ENCODE data around the gene SNRK. TPM values are rescaled to one million over a fixed set of nuclear protein-coding genes. Genes with fewer than 3 reads are reported as not detected.

The SNRK gene
- total RNA-seq, 1 donor from 2014 or later, result 21.3 TPM

DNA sequence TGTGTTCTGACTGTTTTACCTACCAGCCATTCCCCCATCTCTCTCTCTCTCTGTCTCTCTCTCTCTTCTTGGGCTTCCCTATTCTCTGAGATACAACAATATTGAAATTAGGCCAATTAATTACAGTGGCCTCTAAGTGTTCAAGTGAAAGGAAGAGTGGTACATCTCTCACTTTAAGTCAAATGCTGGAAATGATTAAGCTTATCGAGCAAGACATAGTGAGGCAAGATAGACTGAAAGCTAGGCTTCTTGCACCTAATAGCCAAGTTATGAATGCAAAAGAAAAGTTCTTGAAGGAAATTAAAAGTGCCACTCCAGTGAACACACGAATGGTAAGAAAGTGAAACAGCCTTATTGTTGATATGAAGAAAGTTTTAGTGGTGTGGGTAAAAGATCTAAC is 21.3 kb downstream of the SNRK start:
- H3K27ac Mint-ChIP-seq (ENCODE audit: unreplicated experiment), result no peak overlapping the region
- H3K36me3 Mint-ChIP-seq (ENCODE audit: unreplicated experiment), result peaks cover 5% of the 10 kb centered on the region

DNA sequence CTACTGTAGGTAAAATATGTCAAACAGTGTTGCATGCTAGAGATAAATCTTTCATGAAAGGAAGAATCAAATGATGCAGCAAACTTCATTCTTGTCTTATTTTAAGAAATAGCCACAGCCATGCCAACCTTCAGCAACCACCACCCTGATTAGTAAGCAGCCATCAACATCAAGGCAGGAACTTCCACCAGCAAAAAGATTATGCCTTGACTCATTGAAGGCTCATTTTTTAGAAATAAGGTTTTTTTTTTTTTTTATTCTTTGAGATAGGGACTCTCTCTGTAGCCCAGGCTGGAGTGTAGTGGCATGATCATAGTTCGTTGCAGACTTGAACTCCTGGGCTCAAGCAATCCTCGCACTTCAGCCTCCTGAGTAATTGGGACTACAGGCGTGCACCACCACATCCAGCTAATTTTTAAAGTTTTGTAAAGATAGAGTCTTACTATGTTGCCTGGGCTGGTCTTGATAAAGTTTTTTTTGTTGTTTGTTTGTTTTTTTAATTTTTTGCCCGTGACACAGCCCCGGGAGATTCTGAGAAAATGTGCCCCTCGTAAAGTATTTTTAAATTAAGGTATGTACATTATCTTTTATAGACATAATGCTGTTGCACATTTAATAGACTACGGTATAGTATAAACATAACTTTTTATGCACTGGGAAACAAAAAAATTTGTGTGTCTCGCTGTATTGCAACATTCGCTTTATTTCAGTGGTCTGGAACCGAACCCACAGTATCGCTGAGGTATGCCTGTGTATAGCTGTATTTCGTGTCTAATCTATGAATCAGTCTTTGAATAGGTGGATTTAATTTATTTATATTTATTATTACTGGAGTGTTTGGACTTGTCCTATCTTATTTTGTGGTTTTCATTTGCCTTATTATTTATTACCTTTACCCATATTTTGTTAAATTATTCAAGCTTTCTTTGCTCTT is 23.3 kb downstream of the SNRK start:
- Mint-ChIP-seq H3K9me3 (ENCODE audit: unreplicated experiment) (no peaks in the 10 kb centered on the region), H3K4me1 (ENCODE audit: low read depth, unreplicated experiment) (no peaks in the 10 kb centered on the region), H3K36me3 (ENCODE audit: unreplicated experiment) (peaks cover 5% of the 10 kb centered on the region), H3K4me3 (ENCODE audit: unreplicated experiment) (no peak overlapping the region), H3K27ac (ENCODE audit: unreplicated experiment) (no peak overlapping the region), H3K27me3 (ENCODE audit: unreplicated experiment) (no peaks in the 10 kb centered on the region)
- no peak for DNase-seq
- TF ChIP-seq, protein P1, sequence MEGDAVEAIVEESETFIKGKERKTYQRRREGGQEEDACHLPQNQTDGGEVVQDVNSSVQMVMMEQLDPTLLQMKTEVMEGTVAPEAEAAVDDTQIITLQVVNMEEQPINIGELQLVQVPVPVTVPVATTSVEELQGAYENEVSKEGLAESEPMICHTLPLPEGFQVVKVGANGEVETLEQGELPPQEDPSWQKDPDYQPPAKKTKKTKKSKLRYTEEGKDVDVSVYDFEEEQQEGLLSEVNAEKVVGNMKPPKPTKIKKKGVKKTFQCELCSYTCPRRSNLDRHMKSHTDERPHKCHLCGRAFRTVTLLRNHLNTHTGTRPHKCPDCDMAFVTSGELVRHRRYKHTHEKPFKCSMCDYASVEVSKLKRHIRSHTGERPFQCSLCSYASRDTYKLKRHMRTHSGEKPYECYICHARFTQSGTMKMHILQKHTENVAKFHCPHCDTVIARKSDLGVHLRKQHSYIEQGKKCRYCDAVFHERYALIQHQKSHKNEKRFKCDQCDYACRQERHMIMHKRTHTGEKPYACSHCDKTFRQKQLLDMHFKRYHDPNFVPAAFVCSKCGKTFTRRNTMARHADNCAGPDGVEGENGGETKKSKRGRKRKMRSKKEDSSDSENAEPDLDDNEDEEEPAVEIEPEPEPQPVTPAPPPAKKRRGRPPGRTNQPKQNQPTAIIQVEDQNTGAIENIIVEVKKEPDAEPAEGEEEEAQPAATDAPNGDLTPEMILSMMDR (IDR thresholded peaks at IDR 0.05; ENCODE audit: partially characterized antibody, unreplicated experiment), result no peak

More for the DNA sequence above, 21.3 kb downstream of the SNRK start:
- Mint-ChIP-seq H3K27me3 (ENCODE audit: unreplicated experiment) (no peaks in the 10 kb centered on the region), H3K4me3 (ENCODE audit: unreplicated experiment) (no peak overlapping the region), H3K4me1 (ENCODE audit: low read depth, unreplicated experiment) (no peaks in the 10 kb centered on the region), H3K9me3 (ENCODE audit: unreplicated experiment) (no peaks in the 10 kb centered on the region)
- TF ChIP-seq, protein P1 (IDR thresholded peaks at IDR 0.05; ENCODE audit: partially characterized antibody, unreplicated experiment), result no peak
- no peak for DNase-seq

DNA sequence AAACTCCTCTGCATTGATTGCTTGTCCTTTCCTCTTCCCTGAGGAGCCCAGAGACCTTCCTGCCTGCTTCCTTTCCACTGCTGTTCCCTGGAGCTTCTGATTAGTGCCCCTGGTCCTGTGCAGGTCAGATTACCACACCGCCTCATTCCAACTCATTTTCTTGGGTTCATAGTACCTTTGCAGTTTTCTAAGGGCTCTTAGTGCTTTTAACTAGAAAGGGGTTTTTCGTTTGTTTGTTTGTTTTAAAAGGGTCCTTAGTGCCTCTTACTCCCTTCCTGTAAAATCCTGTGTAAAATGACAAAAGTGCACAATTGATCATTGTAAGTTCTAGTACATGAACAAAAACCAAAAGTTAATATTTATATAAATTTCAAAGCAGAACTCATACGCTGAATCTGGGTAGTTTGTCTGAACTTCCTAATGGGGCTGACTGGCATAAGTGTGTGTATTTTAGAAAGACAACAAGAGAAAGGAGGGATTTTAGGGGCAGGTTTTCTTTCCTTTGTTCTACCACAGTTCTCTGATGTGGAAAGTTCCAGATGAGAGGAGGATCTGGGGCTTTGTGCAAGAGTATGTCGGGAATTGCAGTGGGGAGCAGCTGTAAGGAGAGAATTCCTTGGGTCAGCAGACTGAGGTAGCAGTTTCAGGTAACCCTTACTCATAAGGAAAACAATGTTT is 30.6 kb downstream of the SNRK start:
- TF ChIP-seq, protein P1 (IDR thresholded peaks at IDR 0.05; ENCODE audit: partially characterized antibody, unreplicated experiment), result no peak
- Mint-ChIP-seq H3K27ac (ENCODE audit: unreplicated experiment) (no peak overlapping the region), H3K4me1 (ENCODE audit: low read depth, unreplicated experiment) (peaks cover 15% of the 10 kb centered on the region), H3K36me3 (ENCODE audit: unreplicated experiment) (no peaks in the 10 kb centered on the region), H3K4me3 (ENCODE audit: unreplicated experiment) (no peak overlapping the region), H3K27me3 (ENCODE audit: unreplicated experiment) (no peaks in the 10 kb centered on the region), H3K9me3 (ENCODE audit: unreplicated experiment) (no peaks in the 10 kb centered on the region)
- DNase-seq, result no peak

DNA sequence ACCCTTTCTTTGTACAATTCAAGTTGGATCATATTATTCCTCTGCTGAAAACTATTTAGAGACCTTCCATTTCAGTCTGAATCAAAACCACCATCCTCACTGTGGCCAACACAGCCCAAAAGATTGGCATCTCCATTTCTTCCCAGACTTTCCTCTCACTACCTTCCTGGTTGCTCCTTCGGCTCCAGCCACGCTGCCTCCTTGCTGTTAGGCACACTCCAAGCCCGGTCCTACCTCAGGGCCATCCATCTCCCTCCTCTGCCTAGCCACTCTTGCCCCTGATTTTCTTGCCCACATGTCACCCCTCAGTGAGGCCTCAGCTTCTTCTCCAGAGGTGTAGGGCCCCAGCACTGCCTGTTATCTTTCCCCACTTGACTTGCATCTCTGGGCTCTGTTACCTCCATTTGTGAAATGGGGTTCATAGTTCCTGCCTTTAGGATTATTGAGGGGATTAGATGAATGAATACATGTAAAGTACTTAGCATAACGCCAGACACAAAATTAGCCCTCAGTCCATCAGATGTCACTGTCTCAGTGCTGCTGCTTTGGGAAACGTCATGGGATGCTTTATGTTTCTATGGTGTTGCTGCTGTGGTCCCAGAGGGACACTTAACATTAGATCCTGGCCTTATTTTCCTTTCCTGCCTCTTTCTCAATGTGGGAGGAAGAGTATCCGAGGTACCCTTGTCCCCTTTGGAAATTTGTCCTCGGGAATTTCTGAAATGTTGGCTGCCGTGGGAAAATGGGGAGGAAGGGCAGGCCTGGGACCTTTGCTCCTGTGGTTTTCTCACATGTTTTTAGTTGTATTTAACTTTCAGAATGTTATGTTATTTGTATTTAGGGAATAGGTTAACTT is 31.3 kb downstream of the SNRK start:
- peaks cover 15% of the 10 kb centered on the region for H3K4me1 Mint-ChIP-seq (ENCODE audit: low read depth, unreplicated experiment)
- TF ChIP-seq, protein P1 (IDR thresholded peaks at IDR 0.05; ENCODE audit: partially characterized antibody, unreplicated experiment), result no peak
- no peaks in the 10 kb centered on the region for H3K27me3 Mint-ChIP-seq (ENCODE audit: unreplicated experiment)
- no peaks in the 10 kb centered on the region for H3K9me3 Mint-ChIP-seq (ENCODE audit: unreplicated experiment)
- H3K4me3 Mint-ChIP-seq (ENCODE audit: unreplicated experiment), result no peak overlapping the region
- H3K27ac Mint-ChIP-seq (ENCODE audit: unreplicated experiment), result no peak overlapping the region
- DNase-seq, result no peak
- H3K36me3 Mint-ChIP-seq (ENCODE audit: unreplicated experiment), result no peaks in the 10 kb centered on the region
